Putamen (tissue), 1 donor: ENCODE measurements around the gene KPNB1.

ENCODE experiments used
- DNase-seq: peaks from one replicate; pipeline ENCODE4 v3.0.0-alpha.2; 2016; ENCODE audit warnings: low spot score

The KPNB1 gene

DNA sequence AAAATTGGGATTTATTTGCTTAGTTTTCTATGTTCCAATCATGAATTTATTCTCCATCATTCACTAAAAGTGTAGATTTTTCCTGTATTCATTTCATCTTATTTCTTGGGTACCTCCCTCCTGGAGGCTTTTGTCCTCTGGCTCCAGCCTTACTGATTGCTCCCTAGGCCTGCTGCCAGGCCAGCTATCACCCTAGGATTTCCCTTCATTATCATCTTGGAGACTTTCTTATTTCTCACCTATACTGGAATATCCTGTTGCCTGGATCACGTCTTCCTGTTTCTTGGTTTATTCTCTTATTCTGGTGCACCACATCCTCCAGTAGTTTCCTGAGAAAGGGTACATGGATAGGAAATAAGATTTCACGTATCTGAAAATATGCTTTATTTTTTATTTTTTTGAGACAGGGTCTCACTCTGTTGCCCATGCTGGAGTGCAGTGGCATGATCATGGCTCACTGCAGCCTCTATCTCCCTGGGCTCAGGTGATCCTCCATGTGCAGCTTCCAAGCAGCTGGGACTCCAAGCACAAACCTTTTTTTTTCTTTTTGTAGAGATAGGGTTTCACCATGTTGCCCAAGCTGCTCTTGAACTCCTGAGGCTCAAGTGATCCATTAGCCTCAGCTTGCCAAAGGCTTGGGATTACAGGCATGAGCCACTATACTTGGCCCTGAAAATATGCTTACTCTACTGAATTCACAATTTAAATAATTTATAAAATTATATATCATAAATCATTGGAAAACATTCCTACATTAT, 13.3 kb upstream of the KPNB1 start:
- DNase-seq: no peak

DNA sequence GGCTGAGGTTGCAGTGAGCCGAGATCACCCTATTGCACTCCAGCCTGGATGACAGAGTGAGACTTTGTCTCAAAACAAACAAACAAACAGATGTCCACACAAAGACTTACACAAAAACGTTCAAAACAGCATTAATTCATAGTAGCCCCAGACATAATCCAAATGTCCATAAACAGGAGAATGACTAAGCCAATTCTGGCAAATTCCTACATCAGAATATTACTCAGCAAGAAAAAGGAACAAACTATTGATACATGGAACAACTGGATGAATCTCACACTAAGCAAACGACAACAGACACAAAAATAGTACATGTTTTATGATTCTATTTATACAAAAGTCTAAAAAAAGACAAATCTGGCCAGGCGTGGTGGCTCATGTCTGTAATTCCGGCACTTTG, 10.8 kb upstream of the KPNB1 start:
- no peak for DNase-seq

DNA sequence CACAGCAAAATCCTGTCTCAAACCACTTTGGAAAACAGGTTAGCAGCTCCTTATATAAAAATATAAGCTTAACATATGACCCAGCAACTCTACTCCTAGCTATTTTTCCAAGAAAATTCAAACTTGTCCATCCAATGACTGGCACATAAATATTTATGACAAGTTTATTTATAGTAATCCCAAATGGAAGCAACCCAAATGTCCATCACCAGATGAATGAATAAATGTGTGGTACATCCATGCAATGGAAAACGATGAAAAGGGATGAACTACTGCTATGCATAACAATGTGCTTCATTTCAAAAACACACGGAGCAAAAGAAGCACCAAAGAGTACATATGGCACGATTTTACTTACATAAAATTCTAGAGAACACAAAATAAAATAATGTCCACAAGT, 9.6 kb upstream of the KPNB1 start:
- no peak for DNase-seq

DNA sequence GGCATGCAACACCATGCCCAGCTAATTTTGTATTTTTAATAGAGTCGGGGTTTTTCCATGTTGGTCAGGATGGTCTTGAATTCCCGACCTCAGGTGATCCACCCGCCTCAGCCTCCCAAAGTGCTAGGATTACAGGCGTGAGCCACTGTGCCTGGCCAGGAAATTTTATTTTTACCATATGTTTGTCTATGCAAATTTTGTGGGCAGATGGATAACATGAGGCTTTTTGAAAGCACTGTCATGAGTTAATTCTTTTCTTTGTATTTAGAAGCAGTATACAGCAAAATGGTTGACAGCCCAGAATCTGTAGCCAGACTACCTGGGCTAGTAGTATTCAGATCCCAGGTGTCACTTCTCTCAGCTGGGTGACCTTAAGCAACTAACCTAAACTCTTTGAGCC, 8.5 kb upstream of the KPNB1 start:
- no peak for DNase-seq

DNA sequence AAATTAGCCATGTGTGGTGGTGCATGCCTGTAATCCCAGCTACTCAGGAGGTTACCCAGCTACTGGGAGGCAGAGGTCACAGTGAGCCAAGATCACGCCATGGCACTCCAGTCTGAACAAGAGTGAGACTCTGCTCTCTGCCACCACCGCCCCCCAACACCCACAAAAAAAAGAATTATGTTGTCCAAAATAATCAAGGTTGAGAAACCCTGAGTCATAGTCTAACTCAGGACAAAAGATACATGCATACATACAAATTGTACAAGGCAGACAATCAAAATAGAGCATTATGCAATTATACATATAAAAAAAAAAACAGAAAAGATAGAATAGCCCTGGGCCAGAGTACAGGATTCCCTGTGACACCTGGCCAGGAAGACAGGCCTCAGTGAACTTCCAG, 6.6 kb upstream of the KPNB1 start:
- DNase-seq: no peak

DNA sequence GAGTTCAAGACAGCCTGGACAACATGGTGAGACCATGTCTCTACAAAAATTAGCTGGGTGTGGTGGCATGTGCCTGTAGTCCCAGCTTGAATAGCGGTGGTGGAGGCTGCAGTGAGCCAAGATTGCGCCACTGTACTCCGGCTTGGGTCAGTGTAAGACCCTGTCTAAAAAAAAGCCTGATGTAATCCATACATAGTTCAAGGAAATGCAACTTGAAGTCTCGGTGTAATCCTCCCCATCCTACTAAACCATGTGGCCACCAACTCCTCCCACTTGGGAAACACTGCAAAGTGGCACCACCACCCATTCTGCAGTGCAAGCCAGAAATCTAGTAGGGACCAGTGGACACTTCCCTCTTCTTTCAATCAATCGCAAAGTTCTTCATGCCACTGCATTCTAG, 5.4 kb upstream of the KPNB1 start:
- no peak for DNase-seq

DNA sequence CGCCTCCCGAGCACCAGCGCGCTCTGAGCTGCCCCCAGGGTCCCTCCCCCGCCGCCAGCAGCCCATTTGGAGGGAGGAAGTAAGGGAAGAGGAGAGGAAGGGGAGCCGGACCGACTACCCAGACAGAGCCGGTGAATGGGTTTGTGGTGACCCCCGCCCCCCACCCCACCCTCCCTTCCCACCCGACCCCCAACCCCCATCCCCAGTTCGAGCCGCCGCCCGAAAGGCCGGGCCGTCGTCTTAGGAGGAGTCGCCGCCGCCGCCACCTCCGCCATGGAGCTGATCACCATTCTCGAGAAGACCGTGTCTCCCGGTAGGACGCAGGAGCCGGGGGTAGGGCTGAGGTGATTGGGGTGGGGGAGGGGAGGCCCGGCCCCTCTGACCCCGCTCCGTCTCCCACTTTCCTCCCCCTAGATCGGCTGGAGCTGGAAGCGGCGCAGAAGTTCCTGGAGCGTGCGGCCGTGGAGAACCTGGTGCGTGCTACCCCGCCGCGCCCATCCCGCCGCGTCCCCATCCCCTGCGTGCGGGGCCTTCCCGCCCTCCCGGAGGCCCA, 329 bp downstream of the KPNB1 start:
- DNase-seq: no peak

DNA sequence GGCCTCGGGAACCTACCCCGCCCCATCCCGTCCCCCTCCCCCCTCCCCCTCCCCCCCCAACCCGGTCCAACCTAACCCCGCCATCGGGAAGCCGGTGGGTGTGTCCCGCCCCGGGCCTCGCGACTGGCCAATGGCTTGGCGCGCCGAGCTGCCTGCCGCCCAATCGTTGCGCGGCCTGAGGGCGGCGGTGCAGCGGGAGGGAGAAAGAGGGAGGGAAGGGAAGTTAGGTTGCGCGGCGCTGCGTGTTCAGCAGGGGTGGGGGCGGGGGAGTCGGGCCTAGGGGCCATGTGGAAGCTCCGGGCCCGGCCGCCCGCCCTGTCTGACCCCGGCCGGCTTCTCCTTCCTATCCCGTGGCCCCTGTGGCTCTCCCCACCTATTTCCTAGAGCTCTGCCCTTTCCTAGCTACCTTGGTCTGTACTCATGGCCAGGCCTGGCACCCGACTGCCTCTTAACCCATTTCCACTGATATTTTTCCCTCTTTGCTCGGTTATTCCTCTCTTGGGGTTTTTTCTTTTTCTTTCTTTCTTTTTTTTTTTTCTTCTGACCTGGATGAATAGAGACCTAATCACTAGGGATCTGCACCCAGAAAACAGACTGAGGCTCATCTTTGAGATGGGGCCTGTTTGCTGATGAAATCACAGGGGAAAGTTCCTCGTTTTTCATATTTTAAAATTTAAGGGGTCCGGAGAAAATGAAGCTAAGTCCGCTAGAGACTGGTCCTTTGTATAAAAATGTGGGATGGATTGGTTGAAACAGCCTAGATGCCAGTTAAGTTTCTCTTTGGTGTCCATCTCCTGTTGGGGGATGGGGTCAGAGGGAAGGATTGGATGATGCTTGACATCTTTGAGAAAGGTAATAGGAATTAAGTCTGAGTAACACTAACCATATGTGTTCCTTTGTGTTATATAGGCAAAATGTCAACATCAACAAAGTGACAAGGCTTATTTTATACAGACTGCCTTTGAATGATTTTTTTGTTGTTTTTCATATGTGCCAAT, 1.1 kb downstream of the KPNB1 start:
- DNase-seq: peak; percentile 97

DNA sequence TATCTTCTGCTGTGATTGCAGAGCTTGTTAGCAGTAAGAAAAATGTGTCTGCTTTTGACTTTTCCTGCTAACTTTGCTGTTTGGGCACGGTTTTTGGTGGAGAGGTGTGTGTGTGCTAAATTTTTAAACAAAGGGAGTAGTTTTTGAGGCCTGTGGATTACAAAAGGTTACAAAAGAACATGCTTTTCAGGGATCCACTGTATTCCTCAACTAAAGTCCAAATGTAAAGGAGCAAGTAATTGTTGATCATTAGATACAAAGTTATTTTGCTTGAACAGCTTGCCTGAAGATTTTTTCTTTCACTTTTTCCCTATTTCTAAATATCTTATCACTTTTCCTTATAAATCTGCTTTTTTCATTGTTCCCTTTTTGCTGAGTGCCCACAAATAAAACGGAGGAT, 2.0 kb downstream of the KPNB1 start:
- DNase-seq: no peak

DNA sequence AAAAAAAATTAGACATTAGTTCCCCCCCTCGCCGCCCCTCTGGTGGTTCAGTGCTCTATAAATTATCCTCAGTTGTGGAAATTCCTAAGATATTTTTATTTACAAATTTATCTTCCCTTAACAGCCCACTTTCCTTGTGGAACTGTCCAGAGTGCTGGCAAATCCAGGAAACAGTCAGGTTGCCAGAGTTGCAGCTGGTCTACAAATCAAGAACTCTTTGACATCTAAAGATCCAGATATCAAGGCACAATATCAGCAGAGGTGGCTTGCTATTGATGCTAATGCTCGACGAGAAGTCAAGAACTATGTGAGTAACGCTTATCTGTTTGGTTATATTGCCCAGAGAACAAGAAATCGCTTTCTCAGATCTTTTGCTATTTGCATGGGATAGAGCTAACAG, 2.9 kb downstream of the KPNB1 start:
- no peak for DNase-seq

DNA sequence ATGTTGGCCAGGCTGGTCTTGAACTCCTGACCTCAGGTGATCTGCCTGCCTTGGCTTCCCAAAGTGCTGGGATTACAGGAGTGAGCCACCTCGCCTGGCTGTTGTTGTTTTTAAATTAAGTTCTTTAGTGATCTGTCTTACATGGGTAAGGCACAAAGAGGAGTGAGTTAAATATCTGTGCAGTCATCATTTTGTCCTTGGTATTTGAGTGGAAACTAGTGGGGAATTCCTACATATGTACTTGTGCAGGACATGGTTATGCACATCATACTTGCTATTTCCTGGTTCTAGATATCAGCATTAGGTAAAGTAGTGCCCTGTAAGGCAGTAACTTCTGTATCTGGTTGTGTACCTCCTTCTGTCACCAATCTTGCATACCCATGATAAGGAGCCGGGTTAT, 3.7 kb downstream of the KPNB1 start:
- DNase-seq: no peak

DNA sequence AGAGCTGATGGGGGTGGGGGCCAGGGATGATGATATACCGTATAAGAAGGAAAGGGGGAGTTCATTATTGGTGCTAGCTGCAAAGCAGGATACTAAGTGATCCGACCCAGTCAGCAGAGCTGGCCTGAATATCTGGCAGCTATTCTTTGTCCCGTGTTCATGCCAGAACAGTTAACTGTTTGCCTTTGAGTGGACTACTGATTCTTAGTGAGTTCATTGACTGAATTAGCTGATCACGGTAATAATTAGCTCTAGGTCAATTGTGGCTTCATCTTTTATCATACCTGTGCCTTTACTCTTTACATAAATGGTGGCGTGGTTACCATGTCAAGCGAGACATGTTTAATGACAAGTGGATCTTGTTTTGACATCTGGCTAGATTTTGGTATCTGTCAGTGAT, 5.3 kb downstream of the KPNB1 start:
- no peak for DNase-seq

DNA sequence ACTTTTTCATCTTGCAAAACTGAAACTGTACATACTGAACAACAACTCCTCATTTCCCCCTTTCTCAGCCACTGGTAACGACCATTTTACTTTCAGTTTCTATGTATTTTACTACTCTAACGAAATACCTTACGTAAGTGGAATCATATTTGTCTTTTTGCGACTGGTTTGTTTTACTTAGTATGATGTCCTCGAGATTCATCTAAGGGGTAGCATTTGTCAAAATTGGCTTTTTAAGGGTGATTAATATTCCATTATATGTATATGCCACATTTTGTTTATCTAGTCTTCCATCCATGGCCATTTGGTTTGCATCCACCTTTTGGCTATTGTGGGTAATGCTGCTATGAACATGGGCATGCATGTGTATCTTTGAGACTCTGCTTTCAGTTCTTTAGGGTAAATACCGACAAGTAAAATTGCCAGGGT, 10.4 kb downstream of the KPNB1 start:
- DNase-seq: no peak

DNA sequence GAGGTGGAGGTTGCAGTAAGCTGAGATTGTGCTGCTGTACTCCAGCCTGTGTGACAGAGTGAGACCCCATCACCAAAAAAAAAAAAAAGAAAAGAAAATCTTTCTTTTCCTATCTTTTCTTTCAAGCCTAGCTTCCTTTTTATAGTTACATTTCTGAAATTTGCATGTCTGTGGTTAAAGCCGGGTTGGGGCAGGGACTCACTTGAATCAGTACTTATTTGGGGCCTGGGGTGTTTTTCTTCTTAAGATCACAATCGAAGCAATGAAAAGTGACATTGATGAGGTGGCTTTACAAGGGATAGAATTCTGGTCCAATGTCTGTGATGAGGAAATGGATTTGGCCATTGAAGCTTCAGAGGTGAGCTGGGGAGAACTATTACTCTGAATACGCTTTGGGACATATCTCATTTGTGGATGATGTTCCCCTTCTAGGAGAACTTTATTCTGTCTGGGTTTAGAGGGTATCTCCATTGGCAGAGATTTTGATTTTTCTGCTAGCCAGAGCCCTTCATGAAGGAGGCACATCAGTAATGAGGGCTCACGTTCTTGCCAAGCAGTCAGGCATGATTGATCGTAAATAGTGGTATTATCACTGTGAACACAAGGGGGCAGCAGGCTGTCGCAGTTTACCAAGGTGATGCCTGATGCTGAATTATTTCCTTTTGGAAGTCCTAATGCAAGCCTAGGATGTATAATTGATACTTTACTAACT, 14.3 kb downstream of the KPNB1 start:
- DNase-seq: peak; percentile 42

DNA sequence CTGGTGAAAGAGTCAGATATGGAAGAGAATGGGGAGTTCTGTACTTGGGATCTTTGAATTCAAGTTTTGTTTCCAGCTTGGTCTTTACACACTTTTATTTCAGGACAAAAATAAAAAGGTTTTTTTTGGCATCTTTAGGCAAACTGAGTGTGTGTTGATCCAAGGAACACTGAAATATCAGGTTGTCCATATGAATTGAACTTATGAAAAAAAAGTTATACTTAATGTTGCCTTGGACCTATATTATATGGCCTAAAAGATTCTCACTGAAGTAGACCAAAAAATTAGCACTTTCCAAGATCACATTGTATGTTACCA, 14.9 kb downstream of the KPNB1 start:
- no peak for DNase-seq

DNA sequence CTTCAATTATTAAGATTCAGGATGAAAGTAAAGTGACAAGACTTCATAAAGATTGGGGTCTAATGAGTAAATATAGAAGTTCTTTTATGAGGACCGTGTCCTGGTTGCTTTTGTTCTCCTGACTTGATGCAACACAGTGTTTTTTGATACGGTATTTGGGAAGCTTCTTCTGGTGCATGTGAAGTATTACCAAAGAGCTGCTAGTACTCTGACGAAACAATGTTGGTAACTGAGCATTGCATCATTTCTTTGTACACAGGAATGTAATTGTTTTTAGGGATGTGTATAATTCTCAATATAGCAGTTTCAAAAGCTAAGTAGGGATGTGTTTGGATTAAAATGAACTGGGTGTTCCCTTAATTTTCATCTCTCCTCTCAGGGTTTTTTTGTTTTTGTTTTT, 15.9 kb downstream of the KPNB1 start:
- DNase-seq: no peak

DNA sequence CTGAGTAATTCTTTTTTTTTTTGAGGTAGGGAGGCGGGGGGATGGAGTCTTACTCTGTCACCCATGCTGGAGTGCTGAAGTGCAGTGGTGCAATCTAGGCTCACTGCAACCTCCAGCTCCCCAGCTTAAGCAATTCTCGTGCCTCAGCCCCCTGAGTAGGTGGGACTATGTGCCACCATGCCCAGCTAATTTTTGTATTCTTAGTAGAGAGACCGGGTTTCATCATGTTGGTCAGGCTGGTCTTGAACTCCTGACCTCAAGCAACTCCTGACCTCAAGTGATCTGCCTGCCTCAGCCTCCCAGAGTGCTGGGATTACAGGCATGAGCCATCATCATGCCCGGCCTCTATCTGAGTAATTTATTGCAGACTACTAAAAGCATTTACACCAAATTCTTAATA, 19.4 kb downstream of the KPNB1 start:
- no peak for DNase-seq

DNA sequence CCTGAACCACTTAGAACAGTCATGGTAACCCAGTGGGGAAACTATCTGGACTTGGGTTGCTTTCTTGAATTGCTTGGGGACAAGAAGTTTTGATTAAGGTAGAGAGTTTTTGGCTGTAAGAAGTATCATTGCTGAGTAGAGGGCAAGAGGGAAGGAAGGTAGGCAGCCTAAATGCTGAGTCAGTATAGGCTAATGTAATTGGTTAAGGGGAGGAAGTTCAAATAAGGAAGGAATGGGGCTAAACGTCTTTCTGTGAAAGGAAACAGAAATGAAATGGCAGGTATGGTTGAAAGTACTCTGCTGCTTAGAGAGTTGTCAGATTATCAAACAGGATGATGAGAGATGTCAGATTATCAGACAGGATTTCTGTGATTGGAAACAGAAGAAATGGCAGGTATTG, 20.3 kb downstream of the KPNB1 start:
- DNase-seq: no peak

DNA sequence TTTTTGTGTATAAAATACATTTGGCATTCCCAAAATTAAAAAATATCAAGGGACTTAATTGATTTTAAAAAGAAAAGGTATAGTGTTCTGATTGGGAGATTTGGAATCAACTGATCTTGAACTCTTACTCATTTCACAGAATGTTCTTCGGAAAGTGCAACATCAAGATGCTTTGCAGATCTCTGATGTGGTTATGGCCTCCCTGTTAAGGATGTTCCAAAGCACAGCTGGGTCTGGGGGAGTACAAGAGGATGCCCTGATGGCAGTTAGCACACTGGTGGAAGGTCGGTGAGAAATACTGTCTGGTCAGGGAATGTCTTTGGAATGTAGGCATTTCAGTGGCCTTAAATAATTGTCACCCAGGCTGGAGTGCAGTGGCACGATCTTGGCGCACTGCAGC, 24.8 kb downstream of the KPNB1 start:
- DNase-seq: no peak

DNA sequence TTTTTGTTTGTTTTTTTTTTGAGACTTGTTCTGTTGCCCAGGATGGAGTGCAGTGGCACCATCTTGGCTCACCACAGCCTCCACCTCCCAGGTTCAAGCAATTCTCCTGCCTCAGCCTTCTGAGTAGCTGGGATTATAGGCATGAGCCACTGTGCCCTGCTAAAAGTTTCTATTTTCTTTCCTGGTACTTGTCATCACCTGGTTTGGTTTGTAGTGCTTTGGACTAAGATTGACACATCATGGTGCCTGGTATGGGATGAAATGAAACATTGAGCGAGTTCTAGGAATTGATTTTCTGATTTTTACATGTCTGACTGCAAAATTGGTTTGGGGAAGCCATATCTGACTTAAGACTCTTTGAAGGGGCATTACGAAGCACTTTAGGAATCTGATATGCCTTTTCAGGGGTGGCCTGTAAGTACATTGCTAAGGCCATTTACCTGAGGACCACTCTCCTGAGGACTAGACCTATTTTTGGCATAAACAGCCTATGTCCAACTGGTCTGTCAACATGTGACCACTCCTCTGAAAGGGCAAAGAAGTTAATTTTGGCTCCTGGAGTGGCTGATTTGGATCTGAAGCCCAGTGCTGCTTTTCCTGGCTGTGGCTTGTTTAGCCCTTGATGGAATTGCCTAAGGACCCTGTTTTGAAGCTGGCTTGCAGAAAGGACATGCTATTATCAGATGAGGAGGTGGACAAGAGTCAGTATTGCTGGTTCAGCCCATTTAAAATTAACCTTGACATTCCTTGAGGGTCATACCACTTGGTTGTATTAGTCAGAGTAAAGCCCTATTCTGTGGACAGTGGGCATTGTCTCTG, 25.9 kb downstream of the KPNB1 start:
- DNase-seq: no peak

DNA sequence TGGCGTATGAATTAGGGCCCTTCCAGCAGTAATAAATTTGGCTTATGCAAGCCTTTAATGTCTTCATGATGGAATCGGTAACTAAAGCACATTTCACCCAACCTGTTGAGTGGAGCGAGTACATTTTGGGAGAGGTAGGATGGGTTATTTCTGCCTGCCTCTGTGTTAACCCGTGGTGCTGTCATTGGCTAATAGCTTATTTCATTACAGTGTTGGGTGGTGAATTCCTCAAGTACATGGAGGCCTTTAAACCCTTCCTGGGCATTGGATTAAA, 26.4 kb downstream of the KPNB1 start:
- no peak for DNase-seq
